ENCODE data around the gene TAOK3. TPM values are rescaled to one million over a fixed set of nuclear protein-coding genes. Genes with fewer than 3 reads are reported as not detected.

Gene TAOK3
- total and polyA plus RNA-seq, 10 of the 15 experiments (the other 5 are each of a cell fraction or from before 2014, with no cell fraction given): 41.3 to 131 (median 57.8) TPM

GRCh38 chr12:118402251-118402650, 29.5 kb upstream of the TAOK3 start:
- Histone ChIP-seq H3K9ac (ENCODE audit: control insufficient read depth, insufficient read depth, low read length) (no peak overlapping the region), H3K9me3 (replicated peaks; ENCODE audit: control insufficient read depth, insufficient read depth, low read length) (no peaks in the 10 kb centered on the region), H3K4me3 (no peak overlapping the region), H3K36me3 (ENCODE audit: control insufficient read depth in 2 of 2, insufficient read depth in 2 of 2, low read length in 1 of 2) (peaks cover 0 to 27% of the 10 kb centered on the region in 2 experiments), H3K79me2 (ENCODE audit: control insufficient read depth, insufficient read depth, low read length) (no peaks in the 10 kb centered on the region), H3K4me2 (ENCODE audit: control insufficient read depth, insufficient read depth) (no peak overlapping the region), H3K27ac (ENCODE audit: control insufficient read depth, insufficient read depth) (no peak overlapping the region), H3K27me3 (replicated peaks in 1 of 2; ENCODE audit: control insufficient read depth in 2 of 2, insufficient read depth in 2 of 2, low read length in 1 of 2) (no peaks in the 10 kb centered on the region), H2AFZ (ENCODE audit: control insufficient read depth, low read depth, low read length) (no peak overlapping the region), H3K4me1 (ENCODE audit: control insufficient read depth, insufficient read depth, low read length) (no peaks in the 10 kb centered on the region), H4K20me1 (ENCODE audit: control insufficient read depth, insufficient read depth) (no peaks in the 10 kb centered on the region)
- intact Hi-C loops (cut with micrococcal nuclease; ENCODE audit: unreplicated experiment) (loop anchor here (10.0 kb wide), 3 partner anchors 313 to 1143 kb away; no protein-coding TSS in a partner anchor), in situ Hi-C loops (cut with MboI) (loop anchor here (10.0 kb wide), 1 partner anchor 1013 kb away; no protein-coding TSS in a partner anchor)
- WGBS (ENCODE audit: insufficient coverage, insufficient replicate concordance, low lambda C conversion rate, missing lambda C conversion rate): 98% methylated on average over 6 of the region's 6 CpGs
- ChIA-PET CTCF (interaction anchor here (1.0 kb wide), 1 partner anchor 527 kb away, joined by 3 read pairs; no protein-coding TSS in a partner anchor), POLR2A (no interaction called here), RAD21 (ENCODE audit: unreplicated experiment) (no interaction called here), SMC1A (ENCODE audit: uncharacterized antibody, unreplicated experiment) (interaction anchor here (0.7 kb wide), 1 partner anchor 529 kb away, joined by 3 read pairs; no protein-coding TSS in a partner anchor)
- FAIRE-seq (no peak), ATAC-seq (no peak), DNase-seq (ENCODE audit: low read depth, low spot score) (no peak)
- no TSS peak for BruUV-seq (replicated peaks)
- TF ChIP-seq, protein P1, sequence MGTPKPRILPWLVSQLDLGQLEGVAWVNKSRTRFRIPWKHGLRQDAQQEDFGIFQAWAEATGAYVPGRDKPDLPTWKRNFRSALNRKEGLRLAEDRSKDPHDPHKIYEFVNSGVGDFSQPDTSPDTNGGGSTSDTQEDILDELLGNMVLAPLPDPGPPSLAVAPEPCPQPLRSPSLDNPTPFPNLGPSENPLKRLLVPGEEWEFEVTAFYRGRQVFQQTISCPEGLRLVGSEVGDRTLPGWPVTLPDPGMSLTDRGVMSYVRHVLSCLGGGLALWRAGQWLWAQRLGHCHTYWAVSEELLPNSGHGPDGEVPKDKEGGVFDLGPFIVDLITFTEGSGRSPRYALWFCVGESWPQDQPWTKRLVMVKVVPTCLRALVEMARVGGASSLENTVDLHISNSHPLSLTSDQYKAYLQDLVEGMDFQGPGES (IDR thresholded peaks at IDR 0.05): no peak
- TF ChIP-seq ASH2L (IDR thresholded peaks at IDR 0.05; ENCODE audit: borderline replicate concordance, low read depth): no peak
- TF ChIP-seq MTA3 (IDR thresholded peaks at IDR 0.05; ENCODE audit: borderline replicate concordance, low read length): no peak
- TF ChIP-seq, protein P2, sequence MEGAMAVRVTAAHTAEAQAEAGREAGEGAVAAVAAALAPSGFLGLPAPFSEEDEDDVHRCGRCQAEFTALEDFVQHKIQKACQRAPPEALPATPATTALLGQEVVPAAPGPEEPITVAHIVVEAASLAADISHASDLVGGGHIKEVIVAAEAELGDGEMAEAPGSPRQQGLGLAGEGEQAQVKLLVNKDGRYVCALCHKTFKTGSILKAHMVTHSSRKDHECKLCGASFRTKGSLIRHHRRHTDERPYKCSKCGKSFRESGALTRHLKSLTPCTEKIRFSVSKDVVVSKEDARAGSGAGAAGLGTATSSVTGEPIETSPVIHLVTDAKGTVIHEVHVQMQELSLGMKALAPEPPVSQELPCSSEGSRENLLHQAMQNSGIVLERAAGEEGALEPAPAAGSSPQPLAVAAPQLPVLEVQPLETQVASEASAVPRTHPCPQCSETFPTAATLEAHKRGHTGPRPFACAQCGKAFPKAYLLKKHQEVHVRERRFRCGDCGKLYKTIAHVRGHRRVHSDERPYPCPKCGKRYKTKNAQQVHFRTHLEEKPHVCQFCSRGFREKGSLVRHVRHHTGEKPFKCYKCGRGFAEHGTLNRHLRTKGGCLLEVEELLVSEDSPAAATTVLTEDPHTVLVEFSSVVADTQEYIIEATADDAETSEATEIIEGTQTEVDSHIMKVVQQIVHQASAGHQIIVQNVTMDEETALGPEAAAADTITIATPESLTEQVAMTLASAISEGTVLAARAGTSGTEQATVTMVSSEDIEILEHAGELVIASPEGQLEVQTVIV (IDR thresholded peaks at IDR 0.05; ENCODE audit: borderline replicate concordance, partially characterized antibody): no peak
- TF ChIP-seq PML (IDR thresholded peaks at IDR 0.05; ENCODE audit: low read length): no peak
- no peak for TF ChIP-seq SIX5 (IDR thresholded peaks at IDR 0.05; ENCODE audit: low read depth, low read length, severe bottlenecking)
- no peak for TF ChIP-seq FOXK2 (IDR thresholded peaks at IDR 0.05)
- TF ChIP-seq SMAD1 (IDR thresholded peaks at IDR 0.05; ENCODE audit: low read depth, partially characterized antibody): no peak
- TF ChIP-seq KDM1A (IDR thresholded peaks at IDR 0.05; ENCODE audit: borderline replicate concordance): no peak
